CMK (cell line): ENCODE measurements around the gene CRYZ.
"Not testable (repeated sequence)": the region's sequence is repeated elsewhere in the genome, so short reads cannot be mapped to it uniquely, and the experiment has no call there.

Experiments
- DNase-seq: peaks from one replicate; pipeline ENCODE4 v3.0.0-alpha.2; 2010; ENCODE audit warnings: low read depth

Gene CRYZ, protein sequence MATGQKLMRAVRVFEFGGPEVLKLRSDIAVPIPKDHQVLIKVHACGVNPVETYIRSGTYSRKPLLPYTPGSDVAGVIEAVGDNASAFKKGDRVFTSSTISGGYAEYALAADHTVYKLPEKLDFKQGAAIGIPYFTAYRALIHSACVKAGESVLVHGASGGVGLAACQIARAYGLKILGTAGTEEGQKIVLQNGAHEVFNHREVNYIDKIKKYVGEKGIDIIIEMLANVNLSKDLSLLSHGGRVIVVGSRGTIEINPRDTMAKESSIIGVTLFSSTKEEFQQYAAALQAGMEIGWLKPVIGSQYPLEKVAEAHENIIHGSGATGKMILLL

DNA sequence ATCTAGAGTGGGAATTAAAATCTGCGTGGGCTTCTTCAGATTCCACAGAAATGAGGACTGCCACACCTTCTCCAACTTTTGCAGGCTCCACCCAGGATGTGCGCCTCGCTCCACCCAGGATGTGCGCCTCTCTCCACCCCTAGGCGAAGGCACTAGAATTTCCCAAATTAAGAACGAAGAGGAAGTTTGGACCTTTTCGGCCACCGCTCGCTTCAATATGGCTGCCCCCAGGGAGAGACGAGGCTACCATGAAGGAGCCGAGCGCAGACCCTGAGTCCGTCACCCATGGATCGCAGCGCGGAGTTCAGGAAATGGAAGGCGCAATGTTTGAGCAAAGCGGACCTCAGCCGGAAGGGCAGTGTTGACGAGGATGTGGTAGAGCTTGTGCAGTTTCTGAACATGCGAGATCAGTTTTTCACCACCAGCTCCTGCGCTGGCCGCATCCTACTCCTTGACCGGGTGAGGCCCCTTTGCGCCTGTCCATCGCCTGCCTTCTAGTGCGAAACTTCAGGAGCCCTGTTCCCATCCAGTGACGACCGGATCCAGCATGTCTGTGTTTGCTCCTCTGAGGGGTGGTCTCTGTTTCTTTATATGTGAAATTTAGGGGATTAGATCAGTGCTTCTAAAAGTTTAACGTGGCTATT lies at the start of gene CRYZ, which contains the start of gene TYW3:
Gene CRYZ (minus strand): TSS at position 91 of the 644 bp plus-strand sequence. CDS start 8,229 bp downstream, outside the sequence.
Gene TYW3 (plus strand): TSS at position 193 of the 644 bp plus-strand sequence. CDS start 93 bp downstream, at position 286.
- peak; percentile 71 for DNase-seq

DNA sequence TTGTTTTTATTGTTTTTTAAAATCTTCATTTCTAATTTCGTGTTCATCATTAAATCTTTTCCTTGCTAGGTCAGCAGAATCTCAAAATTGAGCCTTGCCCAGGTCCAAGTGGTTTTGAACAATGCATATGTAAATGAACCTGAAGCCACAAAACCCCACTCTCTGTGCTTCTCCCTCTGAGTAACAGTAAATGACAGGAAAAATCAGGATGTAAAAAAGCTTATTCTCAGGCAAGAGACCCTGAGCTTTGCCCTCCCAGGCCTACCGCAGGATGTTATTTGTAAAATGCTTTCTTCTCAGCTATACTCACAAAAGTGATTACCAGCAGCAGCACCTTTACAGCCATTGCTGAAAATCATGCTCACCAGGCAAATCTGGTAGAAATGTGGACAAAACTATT lies 47.7 kb upstream of the CRYZ start:
- DNase-seq, result no peak

DNA sequence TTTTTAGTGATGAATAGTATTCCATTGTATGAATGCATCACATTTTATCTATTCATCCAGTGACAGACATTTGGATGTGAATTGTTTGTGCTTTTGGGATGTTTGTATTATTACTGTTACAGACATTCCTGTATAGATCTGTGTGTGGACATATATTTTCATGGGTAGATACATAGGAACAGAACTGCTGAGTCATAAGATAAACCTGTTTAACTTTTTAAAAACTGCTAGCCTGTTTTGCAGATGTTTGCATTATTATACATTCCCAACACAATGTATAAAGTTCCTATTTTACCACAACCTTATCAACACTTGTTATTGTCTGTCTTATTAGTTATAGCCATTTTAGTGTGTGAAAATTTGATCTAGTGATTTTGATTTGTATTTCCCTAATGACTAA lies 46.9 kb upstream of the CRYZ start:
- no peak for DNase-seq

DNA sequence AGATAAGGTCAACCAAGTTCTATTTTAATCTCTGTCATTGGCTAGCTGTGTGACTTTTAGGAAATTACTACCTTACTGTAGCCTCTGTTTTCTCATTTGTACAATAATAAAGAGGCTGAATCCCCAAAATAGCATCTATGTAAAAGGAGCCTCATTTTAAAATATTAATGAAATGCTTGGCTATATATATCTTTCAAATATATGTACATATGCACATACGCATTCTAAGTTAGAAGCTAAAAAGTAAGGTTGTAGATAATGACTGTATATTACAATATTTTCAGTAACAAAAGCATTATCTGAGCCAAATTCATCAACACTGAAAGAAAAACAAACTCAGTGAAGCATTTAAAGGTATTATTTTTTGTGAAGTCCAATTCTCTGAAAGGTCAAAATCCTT lies 44.7 kb upstream of the CRYZ start:
- no peak for DNase-seq

DNA sequence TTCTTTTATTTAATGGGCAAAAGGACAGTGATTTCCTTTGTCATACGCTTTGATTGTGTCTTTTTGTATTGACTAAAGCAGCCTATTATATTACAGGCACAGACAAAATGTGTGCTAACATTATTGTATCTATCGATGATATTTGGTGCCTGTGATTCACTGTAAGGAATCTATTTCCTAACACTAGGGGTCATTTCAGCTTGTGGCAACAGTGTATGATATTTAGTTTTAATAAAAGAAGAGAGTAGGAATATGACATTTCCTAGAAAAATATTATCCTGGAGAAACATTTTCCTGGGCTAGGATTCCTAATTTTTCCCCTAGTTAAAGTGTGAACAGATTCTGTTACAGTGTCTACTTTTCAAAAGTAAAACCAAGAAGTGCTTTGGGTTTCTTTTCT lies 42.9 kb upstream of the CRYZ start:
- no peak for DNase-seq

DNA sequence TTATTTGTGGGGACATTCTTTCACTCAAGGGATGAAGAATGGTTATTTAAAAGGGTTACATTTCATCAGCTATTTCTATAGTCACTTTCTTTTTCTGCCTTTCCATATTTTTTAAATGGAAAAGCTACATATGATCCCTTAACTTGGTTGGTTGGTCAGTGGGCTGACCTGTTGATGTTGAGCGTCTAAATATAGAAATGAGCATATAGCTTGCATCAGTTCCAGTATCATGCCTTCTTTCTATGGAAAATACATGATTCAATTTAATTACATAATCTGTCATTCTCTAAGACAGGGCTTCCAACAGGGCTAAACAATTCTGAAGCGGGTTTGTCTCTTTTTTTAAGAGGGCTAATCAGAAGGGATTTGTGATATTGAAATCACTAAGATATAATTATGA lies 40.7 kb upstream of the CRYZ start:
- DNase-seq, result no peak

DNA sequence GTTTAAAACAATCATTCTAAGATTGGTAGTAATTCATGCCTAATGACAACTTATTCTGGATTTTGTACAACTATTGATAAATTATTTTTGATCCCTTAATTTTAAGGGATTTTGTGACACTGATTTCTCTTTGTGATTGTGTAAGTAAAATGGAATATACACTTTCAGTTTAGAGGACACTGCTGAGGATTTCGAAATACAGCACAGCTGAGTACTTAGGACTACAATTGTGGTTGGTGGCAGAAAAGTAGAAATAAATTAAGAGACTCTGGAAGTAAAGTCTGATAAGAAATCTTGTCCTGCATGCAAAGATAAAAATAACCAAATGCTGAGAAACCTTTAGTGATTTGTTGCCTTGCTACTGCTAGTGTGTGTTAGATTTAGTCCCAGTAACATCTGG lies 40.1 kb upstream of the CRYZ start:
- DNase-seq, result no peak

DNA sequence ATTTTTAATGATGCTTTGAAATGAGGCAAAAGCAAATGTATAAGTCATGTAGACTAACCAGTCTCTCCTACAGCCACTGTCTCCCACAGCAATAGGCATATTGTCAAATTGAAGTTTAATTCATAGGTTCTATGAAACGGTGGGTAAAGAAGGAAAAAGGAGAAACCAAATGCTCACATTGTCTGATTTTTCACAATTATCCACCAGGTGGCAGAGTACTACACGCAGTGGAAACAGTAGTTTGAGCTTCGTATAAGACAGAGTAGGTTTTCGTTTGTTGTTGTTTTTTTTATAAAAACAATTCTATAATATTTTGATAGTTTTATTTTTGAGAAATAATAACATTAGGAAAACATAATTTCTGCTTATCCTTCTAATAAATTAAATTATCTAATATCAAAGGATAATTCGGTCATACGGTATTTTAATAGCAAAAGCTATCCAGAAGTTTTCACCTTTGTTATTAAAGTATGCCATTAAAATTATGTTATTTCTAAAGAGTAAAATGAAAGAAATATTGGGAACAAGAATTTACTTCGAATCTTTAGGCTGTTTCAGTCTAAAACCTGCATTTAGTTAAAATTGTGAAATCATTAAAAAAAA lies 39.2 kb upstream of the CRYZ start:
- no peak for DNase-seq

DNA sequence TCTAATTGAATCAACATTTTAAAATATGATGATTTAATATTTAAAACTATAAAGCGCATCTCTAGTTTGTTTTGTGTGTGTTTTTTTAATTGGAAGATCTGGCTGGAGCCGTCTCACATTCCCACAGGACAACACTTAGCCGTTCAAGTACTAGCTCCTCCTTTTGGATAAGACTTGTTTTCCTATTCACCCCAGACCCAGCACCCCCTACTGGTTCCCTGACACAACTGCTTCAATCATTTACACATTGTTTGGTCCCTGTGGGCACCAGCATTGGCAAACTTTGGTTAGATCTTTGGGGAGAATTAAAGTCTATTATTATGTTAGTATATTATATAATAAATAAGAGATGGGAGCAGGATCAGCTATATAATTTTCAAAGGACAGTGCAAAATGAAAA lies 34.6 kb upstream of the CRYZ start:
- DNase-seq, result peak; percentile 18

DNA sequence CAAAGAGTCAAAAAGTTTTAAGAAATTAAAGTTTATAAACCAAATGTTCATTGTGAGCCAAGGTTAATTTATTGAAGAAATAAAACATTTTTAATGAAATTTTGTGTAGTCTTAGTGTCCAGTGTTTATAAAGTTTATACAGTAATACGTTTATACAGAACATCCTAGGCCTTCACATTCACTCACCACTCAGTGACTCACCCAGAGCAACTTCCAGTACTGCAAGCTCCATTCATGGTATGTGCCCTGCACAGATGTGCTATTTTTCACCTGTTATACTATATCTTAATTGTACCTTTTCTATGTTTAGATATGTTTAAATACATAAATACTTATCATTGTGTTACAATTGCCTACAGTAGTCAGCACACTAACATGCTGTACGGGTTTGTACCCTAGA lies 33.7 kb upstream of the CRYZ start:
- DNase-seq, result no peak

DNA sequence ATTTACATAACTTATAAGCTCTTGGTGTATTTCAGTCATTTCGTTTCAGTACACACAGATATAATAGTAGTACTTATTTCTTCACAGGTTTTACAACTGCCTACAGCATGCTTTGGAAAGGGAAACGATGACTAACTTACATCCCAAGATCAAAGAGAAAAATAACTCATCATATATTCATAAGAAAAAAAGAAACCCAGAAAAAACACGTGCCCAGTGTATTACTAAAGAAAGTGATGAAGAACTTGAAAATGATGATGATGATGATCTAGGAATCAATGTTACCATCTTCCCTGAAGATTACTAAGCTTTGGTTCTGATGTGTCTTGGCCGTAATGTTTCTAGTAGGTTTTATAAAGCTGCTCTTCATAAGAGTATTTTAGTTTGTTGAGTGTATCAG lies 31.0 kb upstream of the CRYZ start:
- DNase-seq, result no peak

DNA sequence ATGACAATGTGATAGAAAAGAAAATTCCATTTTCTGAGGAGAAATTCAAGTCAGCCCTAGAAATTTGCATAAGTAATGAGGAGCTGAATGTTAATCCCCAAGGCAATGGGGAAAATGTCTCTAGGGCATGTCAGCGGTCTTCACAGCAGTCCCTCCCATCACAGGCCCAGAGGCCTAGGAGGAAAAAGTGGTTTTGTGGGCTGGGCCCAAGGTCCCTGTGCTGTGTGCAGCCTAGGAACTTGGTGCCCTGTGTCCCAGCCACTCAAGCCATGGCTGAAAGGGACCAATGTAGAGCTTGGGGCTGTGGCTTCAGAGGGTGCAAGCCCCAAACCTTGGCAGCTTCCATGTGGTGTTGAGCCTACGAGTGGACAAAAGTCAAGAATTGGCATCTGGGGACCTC lies 23.8 kb upstream of the CRYZ start:
- DNase-seq, result not testable (repeated sequence)

DNA sequence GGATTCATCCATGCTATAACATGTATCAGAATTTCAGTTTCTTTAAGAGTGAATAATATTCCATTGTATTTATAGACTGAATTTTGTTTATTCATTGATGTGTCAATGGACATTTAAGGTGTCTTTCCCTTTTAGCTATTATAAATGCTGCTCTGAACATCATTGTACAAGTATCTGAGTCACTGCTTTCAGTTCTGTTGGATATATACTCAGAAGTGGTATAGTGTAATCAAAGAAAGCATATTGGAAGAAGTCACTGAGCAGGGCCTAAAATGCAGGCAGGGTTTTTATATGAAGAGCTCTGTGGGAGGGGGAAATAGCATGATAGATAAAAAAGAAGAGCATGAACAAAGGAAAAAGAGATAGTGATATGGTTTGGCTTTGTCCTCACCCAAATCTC lies 22.6 kb upstream of the CRYZ start:
- no peak for DNase-seq

DNA sequence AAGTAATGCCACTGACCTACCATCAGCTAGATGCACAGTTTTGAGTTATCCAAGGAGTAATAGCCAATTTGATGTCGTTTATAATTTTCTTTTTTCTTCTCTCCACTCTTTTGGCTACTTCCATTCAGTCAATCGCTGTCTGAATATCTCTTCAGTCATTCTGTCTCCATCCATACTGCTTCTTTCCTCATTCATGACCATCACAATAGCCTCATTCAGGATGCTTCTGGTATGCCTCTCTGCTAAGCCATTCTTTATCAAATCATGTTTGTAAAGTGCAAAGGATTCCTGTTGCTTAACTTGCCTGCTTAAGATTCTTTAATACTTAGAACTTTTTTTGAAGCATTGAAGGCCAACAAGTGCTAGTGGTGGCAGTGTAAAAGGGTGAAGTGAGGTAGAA lies 20.3 kb upstream of the CRYZ start:
- no peak for DNase-seq

DNA sequence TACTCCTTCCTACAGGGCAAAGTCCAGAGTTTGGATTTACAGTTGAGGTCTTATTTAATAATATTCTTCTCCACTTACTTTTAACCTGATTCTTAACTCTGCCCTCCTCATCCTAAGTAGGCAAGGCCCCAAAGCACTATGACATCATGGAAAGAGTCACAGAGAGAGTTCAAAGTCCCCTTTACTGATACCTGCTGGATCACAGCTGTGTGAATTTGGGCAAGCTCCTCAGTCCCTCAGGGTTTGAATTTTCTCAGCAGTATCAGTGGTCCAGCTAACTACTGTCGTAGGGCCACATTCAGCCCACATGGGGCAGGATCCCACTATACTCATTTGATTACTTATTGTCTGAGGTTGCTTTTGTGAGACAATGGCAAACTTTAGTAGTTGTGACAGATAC lies 16.1 kb upstream of the CRYZ start:
- no peak for DNase-seq

DNA sequence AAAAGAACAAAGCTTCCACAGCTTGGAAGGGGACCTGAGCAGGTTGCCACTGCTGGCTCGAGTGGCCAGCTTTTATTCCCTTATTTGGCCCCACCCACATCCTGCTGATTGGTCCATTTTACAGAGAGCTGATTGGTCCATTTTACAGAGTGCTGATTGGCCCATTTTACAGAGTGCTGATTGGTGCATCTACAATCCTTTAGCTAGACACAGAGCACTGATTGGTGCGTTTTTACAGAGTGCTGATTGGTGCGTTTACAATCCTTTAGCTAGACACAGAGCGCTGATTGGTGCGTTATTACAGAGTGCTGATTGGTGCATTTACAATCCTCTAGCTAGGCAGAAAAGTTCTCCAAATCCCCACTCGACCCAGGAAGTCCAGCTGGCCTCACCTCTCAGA lies 12.4 kb upstream of the CRYZ start:
- not testable (repeated sequence) for DNase-seq

DNA sequence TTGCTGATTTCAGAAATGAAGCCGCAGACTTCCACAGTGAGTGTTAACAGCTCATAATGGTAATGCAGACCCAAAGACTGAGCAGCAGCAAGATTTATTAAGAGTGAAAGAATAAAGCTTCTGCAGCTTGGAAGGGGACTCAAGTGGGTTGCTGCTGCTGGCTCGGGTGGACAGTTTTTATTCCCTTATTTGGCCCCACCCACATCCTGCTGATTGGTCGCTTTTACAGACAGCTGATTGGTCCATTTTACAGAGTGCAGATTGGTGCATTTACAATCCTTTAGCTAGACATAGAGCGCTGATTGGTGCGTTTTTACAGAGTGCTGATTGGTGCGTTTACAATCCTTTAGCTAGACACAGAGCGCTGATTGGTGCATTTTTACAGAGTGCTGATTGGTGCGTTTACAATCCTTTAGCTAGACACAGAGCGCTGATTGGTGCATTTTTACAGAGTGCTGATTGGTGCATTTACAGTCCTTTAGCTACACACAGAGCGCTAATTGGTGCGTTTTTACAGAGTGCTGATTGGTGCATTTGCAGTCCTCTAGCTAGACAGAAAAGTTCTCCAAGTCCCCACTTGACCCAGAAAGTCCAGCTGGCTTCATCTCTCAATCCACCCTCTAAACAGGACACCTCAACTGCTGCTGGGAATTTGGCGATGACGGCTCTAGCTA lies 7.6 kb upstream of the CRYZ start:
- not testable (repeated sequence) for DNase-seq

DNA sequence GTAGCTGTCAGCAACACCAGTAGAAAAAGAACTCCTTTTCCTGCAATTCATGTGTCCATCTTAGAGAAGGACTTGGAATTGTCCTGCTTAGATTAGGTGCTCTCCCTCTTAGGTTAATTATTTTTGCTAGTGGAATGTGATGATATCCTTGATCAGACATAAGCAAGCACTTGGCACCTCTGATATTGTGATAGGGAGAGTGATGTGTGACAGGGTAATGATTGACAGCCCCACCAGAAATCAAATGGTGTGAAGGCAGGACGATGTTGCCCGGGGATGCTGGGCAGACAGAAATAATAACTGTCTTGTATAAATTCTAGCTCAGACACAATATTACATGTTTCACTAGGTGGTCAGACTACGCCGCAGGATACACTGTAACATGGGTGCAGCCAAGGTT lies 4.5 kb upstream of the CRYZ start:
- DNase-seq, result no peak

DNA sequence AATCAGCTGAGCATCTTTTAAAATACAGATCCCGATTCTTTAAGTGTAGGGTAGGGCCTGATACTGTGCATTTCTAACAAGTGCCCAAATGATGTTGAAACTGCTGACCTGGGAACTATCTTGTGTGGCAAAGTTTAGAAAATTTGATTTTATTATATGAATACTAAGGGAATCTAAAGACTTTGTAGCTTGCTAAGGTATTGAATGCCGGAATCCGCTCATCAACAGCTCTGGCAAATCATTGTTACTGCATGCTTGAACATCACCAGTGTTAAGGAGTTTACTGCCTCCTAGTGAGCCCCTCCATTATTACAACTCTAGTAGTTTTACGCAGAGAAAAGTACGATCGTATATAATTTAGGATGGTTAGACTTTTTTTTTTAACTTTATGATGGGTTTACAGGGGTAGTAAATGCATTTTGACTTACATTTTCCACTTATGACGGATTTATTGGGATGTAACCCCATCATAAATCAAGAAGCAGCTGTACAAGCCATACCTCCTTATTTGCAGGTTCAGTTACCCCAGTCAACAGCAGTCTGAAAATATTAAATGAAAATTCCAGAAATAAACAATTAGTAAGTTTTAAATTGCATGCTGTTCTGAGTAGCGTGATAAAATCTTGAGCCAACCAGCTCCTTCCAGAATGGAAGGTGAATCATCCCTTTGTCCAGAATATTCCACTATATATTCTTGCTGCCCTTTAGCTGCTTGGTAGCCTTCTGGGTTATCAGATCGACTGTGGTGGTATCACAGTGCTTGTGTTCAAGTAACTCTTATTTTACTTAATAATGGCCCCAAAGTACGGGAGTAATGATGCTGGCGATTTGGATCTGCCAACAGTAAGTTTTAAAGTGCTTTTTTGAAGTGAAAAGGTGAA lies 994 bp upstream of the CRYZ start:
- DNase-seq, result peak; percentile 73

DNA sequence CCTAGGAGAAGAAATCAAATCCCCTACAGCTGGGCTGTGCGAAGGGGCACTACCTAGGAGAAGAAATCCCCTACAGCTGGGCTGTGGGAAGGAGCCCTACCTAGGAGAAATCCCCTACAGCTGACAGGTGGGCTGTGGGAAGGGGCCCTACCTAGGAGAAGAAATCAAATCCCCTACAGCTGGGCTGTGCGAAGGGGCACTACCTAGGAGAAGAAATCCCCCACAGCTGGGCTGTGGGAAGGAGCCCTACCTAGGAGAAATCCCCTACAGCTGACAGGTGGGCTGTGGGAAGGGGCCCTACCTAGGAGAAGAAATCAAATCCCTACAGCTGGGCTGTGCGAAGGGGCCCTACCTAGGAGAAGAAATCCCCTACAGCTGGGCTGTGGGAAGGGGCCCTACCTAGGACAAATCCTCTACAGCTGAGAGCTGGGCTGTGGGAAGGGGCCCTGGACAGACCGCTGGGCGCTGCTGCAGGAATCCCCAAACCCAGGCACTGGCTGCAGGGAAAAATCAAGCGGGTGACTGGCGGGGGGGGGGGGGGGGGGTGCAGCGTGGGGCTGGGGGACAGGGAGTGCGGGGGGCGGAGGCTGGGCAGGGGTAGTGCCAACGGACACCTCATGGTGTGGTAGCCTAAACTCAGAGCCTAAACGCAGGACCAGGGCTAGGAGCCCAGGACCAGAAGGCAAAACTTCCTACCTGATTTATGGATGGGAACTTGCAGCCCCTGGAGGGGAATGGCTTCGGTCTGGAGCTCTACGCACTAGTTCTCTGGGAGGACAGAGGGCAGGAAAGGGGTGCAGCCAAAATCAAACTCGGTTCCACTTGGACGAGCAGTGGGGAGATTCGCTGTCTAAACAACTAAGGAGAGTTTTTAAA lies 541 bp downstream of the CRYZ start:
- not testable (repeated sequence) for DNase-seq
